ENCODE measurements around the gene ADAP1. TPM values are rescaled to one million over a fixed set of nuclear protein-coding genes. Genes with fewer than 3 reads are reported as not detected.

ADAP1 gene
- total RNA-seq, 1 experiment from 2014 or later, result 77.6 TPM

- intact Hi-C loops (cut with micrococcal nuclease; ENCODE audit: unreplicated experiment), result no loop called here
- no peaks in the 10 kb centered on the region for H3K27me3 Mint-ChIP-seq (ENCODE audit: insufficient read depth, unreplicated experiment)
- no TSS peak for BruUV-seq (replicated peaks)
- no peaks in the 10 kb centered on the region for H3K4me1 ChIP-seq
- peaks cover 75% of the 10 kb centered on the region for H3K36me3 Mint-ChIP-seq (ENCODE audit: insufficient read depth, unreplicated experiment)
- no peak overlapping the region for H3K4me3 ChIP-seq (ENCODE audit: low read depth, low read length)
- ChIA-PET CTCF (no interaction called here), POLR2A (interaction anchor here (0.6 kb wide), 1 partner anchor 636 kb away, joined by 5 read pairs; no protein-coding TSS in a partner anchor)
- H3K4me1 Mint-ChIP-seq (ENCODE audit: low read depth, unreplicated experiment), result no peaks in the 10 kb centered on the region
- DNase-seq, result no peak
- peak overlapping the region; percentile 69 for H3K27ac Mint-ChIP-seq (ENCODE audit: unreplicated experiment)
- no peak for TF ChIP-seq CTCF (IDR thresholded peaks at IDR 0.05; ENCODE audit: insufficient read depth in 1 of 2, low read depth in 1 of 2, low read length in 1 of 2, severe bottlenecking in 1 of 2, unreplicated experiment in 1 of 2)
- no peaks in the 10 kb centered on the region for H3K9me3 ChIP-seq
- H3K9me3 Mint-ChIP-seq (ENCODE audit: unreplicated experiment), result no peaks in the 10 kb centered on the region
- no peaks in the 10 kb centered on the region for H3K27me3 ChIP-seq (replicated peaks; ENCODE audit: control insufficient read depth, insufficient read depth, low read length)
- peak overlapping the region; percentile 46 for H3K4me3 Mint-ChIP-seq (ENCODE audit: unreplicated experiment)
- no peaks in the 10 kb centered on the region; the same call in 1 of the 2 replicates for H3K36me3 ChIP-seq (ENCODE audit: control insufficient read depth, insufficient read depth, low read length)
Observed at GRCh38 chr7:899806-900205, 54.7 kb downstream of the ADAP1 start.

GRCh38 chr7:898855-899681, 55.4 kb downstream of the ADAP1 start:
- TF ChIP-seq CTCF (IDR thresholded peaks at IDR 0.05; ENCODE audit: insufficient read depth in 1 of 2, low read depth in 1 of 2, low read length in 1 of 2, severe bottlenecking in 1 of 2, unreplicated experiment in 1 of 2), result no peak
- peak overlapping the region; percentile 46 for H3K4me3 Mint-ChIP-seq (ENCODE audit: unreplicated experiment)
- ChIA-PET CTCF (no interaction called here), POLR2A (interaction anchor here (0.6 kb wide), 1 partner anchor 381 kb away, joined by 3 read pairs; no protein-coding TSS in a partner anchor)
- H3K4me1 ChIP-seq, result no peaks in the 10 kb centered on the region
- BruUV-seq (replicated peaks), result no TSS peak
- peak overlapping the region; percentile 69 for H3K27ac Mint-ChIP-seq (ENCODE audit: unreplicated experiment)
- peaks cover 82% of the 10 kb centered on the region for H3K36me3 Mint-ChIP-seq (ENCODE audit: insufficient read depth, unreplicated experiment)
- no peak overlapping the region for H3K4me3 ChIP-seq (ENCODE audit: low read depth, low read length)
- no peaks in the 10 kb centered on the region for H3K9me3 ChIP-seq
- no peaks in the 10 kb centered on the region for H3K27me3 Mint-ChIP-seq (ENCODE audit: insufficient read depth, unreplicated experiment)
- no peaks in the 10 kb centered on the region for H3K4me1 Mint-ChIP-seq (ENCODE audit: low read depth, unreplicated experiment)
- H3K36me3 ChIP-seq (ENCODE audit: control insufficient read depth, insufficient read depth, low read length), result no peaks in the 10 kb centered on the region; the same call in 1 of the 2 replicates
- intact Hi-C loops (cut with micrococcal nuclease; ENCODE audit: unreplicated experiment), result no loop called here
- no peak for DNase-seq
- H3K27me3 ChIP-seq (replicated peaks; ENCODE audit: control insufficient read depth, insufficient read depth, low read length), result no peaks in the 10 kb centered on the region
- H3K9me3 Mint-ChIP-seq (ENCODE audit: unreplicated experiment), result no peaks in the 10 kb centered on the region

- Histone ChIP-seq H3K4me1 (no peaks in the 10 kb centered on the region), H3K36me3 (ENCODE audit: control insufficient read depth, insufficient read depth, low read length) (no peaks in the 10 kb centered on the region; the same call in 1 of the 2 replicates), H3K4me3 (ENCODE audit: low read depth, low read length) (no peak overlapping the region), H3K27me3 (replicated peaks; ENCODE audit: control insufficient read depth, insufficient read depth, low read length) (no peaks in the 10 kb centered on the region), H3K9me3 (no peaks in the 10 kb centered on the region)
- no peaks in the 10 kb centered on the region for H3K4me1 Mint-ChIP-seq (ENCODE audit: low read depth, unreplicated experiment)
- no peak for DNase-seq
- no TSS peak for BruUV-seq (replicated peaks)
- intact Hi-C loops (cut with micrococcal nuclease; ENCODE audit: unreplicated experiment), result no loop called here
- no peak overlapping the region for H3K27ac Mint-ChIP-seq (ENCODE audit: unreplicated experiment)
- POLR2A ChIA-PET, result no interaction called here
- CTCF ChIA-PET, result no interaction called here
- no peaks in the 10 kb centered on the region for H3K9me3 Mint-ChIP-seq (ENCODE audit: unreplicated experiment)
- peaks cover 88% of the 10 kb centered on the region for H3K36me3 Mint-ChIP-seq (ENCODE audit: insufficient read depth, unreplicated experiment)
- TF ChIP-seq CTCF (IDR thresholded peaks at IDR 0.05; ENCODE audit: insufficient read depth in 1 of 2, low read depth in 1 of 2, low read length in 1 of 2, severe bottlenecking in 1 of 2, unreplicated experiment in 1 of 2), result no peak
- H3K27me3 Mint-ChIP-seq (ENCODE audit: insufficient read depth, unreplicated experiment), result no peaks in the 10 kb centered on the region
- H3K4me3 Mint-ChIP-seq (ENCODE audit: unreplicated experiment), result no peak overlapping the region
Observed at GRCh38 chr7:898460-898854, 56.0 kb downstream of the ADAP1 start.

All from Caco-2 (cell line).